Measurements from ENCODE around the gene TRABD2B.

The TRABD2B gene

DNA sequence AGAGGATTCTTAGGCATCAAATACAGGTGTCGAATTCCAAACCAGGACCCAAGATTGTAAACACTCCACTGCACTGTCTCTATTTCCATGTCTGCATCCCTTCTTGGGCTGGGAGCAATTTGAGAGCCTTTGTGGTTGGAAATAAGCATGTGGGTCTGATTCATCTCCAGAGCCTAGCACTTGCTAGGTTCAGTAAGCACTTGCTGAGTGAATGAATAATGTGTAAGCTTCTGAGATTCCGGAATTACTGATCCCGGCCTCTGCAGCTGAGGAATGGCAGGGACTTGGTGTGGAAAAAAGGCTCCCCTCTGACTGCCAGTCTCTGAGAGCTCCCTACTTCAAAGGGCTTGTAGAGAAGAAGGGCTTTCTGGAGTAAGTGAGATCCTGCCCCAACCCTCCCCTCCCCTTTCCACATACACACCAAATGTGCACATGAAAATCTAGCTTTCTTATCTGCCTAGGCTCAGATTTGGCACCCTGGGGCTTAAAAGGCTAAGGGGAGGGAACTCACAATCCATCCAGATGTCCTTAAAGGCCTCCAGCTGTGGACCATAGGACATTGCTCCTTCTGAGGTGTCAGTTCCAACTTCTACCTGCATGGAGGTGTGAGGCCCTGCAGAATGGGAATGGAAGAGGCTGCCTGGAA, 39.6 kb upstream of the TRABD2B start:
- no peak overlapping the region for H3K4me3 ChIP-seq (ENCODE audit: low read length)
- TF ChIP-seq, protein P1, sequence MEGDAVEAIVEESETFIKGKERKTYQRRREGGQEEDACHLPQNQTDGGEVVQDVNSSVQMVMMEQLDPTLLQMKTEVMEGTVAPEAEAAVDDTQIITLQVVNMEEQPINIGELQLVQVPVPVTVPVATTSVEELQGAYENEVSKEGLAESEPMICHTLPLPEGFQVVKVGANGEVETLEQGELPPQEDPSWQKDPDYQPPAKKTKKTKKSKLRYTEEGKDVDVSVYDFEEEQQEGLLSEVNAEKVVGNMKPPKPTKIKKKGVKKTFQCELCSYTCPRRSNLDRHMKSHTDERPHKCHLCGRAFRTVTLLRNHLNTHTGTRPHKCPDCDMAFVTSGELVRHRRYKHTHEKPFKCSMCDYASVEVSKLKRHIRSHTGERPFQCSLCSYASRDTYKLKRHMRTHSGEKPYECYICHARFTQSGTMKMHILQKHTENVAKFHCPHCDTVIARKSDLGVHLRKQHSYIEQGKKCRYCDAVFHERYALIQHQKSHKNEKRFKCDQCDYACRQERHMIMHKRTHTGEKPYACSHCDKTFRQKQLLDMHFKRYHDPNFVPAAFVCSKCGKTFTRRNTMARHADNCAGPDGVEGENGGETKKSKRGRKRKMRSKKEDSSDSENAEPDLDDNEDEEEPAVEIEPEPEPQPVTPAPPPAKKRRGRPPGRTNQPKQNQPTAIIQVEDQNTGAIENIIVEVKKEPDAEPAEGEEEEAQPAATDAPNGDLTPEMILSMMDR (IDR thresholded peaks at IDR 0.05; ENCODE audit: insufficient read depth, low read depth, low read length, missing control alignments) = no peak
- peak; percentile 26 for DNase-seq (ENCODE audit: low read depth)

DNA sequence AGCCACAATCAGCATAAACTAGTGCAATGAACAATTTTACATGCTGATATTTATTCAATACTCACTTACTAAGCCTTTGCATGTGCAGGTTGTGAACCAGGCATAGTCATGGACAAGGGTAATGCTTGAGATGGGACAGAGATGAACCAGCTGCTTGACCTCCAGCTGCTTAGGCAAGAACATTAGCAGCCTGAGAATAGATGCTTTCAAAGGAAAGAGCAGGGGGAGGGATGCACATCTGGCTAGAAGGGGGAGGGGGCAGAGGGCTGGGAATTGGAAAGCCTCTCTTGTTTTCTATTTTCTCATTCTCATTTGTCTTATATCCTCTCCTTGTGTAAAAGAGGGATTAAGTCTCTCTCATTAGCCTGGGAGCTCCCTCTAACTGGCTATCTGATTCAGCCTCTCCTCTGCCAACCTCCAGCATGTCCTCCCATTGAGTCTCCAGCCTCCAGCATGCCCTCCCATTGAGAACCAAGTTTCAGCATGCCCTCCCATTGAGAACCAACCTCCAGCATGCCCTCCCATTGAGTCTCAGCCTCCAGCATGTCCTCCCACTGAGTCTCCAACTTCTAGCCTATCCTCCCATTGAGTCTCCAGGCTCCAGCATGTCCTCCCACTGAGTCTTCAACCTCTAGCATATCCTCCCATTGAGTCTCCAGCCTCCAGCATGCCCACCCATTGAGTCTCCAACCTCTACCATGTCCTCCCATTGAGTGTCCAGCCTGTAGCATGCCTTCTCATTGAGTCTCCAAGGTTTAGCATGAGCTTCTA, 38.4 kb upstream of the TRABD2B start:
- TF ChIP-seq, protein P1 (IDR thresholded peaks at IDR 0.05; ENCODE audit: insufficient read depth, low read depth, low read length, missing control alignments) = no peak

DNA sequence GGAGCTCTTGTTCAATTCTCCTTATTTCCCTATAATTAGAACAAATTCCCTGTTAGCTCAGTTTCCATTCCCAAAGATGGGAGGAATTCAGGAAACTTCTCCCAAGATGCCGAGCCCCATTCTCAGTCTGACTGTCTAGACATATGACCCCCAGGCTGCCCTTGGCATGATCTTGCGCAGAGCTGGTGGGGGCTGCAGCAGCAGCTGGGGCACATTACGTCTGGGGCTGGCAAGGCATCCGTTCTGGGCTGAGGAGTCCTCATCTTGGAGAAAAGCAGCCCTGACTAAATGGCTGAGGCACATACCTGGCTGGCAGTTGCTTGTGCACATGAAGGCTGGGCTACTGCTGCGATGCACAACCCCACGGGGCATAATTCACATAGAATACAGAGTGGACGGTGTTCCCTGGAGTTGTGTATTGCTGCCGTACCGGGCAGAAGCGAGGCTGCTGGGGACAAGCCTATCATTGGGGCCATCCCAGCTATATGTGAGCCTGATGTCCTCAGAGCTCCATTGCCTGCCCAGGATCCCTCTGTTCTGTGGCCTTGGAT, 36.4 kb upstream of the TRABD2B start:
- no peak for DNase-seq (ENCODE audit: low read depth)
- TF ChIP-seq, protein P1 (IDR thresholded peaks at IDR 0.05; ENCODE audit: insufficient read depth, low read depth, low read length, missing control alignments) = no peak
- no peak overlapping the region for H3K4me3 ChIP-seq (ENCODE audit: low read length)

More for the DNA sequence above, 38.4 kb upstream of the TRABD2B start:
- DNase-seq (ENCODE audit: low read depth) = no peak
- no peak overlapping the region for H3K4me3 ChIP-seq (ENCODE audit: low read length)

DNA sequence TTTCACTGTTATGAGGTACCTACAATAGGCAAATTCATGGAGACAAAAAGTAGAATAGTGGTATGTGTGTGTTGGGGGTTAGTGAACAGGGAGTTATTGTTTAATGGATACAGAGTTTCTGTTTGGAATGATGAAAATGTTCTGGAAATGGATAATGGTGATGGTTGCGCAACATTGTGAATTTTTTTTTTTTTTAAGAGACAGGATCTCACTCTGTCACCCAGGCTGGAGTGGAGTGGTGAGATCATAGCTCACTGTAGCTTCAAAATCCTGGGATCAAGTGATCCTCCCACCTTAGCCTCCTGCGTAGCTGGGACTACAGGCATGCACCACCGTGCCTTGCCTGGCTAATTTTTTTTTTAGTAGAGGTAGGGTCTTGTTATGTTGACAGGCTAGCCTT, 34.5 kb upstream of the TRABD2B start:
- TF ChIP-seq, protein P1 (IDR thresholded peaks at IDR 0.05; ENCODE audit: insufficient read depth, low read depth, low read length, missing control alignments) = no peak

DNA sequence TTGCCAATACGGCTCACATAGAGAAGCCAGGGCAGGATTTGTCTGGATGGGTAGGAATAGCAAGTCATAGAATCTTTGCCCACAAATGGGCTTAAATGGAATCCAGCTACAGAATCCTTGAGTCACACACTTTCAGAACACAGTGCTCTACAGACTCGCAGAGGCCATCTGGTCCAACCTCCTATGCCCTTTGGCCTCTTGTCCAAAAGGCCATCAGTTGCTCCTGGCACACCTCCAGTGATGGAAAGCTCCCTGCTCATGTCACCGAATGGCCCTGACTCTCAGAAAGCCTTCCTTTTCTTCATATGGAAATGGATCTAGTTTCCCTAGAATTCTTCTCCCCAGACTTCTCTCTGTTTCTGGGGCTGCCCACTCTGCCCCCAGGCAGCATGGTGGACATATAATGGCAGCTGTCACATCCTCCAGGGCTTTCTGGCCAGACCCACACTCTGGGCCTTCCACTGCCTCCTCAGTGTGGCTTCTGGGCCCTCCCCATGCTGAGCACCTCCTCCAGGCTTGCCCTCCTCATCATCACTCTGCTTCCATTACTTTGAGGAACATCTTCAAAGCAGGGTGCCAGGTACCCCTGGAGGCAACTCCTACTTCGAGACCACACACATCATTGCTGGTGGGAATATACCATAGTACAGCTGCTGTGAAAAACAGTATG, 33.6 kb upstream of the TRABD2B start:
- DNase-seq (ENCODE audit: low read depth) = no peak
- H3K4me3 ChIP-seq (ENCODE audit: low read length) = no peak overlapping the region
- TF ChIP-seq, protein P1 (IDR thresholded peaks at IDR 0.05; ENCODE audit: insufficient read depth, low read depth, low read length, missing control alignments) = no peak

More for the DNA sequence above, 34.5 kb upstream of the TRABD2B start:
- DNase-seq (ENCODE audit: low read depth) = peak; percentile 20
- H3K4me3 ChIP-seq (ENCODE audit: low read length) = no peak overlapping the region

DNA sequence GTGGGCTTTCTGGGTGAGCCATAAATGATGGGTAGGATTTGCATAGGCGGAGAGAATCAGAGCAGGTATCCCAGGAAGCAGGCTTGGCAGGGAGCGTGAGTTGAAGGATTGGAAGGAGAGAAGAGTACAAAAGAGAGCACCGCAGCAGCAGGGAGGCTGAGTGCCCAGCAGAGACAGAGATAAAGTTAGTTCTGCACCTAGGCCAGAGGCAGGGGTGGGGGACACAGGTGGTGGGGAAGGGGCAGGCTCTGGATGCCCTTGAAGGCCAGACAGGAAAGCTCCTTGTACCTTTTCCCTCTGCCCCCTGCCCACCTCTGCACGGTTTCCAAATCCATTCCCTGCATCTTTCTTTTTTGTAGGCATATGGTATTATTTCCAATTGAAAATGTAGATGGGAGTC, 33.0 kb upstream of the TRABD2B start:
- TF ChIP-seq, protein P1 (IDR thresholded peaks at IDR 0.05; ENCODE audit: insufficient read depth, low read depth, low read length, missing control alignments) = no peak
- DNase-seq (ENCODE audit: low read depth) = no peak

More for the DNA sequence above, 33.0 kb upstream of the TRABD2B start:
- H3K4me3 ChIP-seq (ENCODE audit: low read length) = no peak overlapping the region
